MM.1S (cell line): Measurements from ENCODE around the gene CARHSP1.

Experiments
- DNase-seq: peaks from one replicate; pipeline ENCODE4 v3.0.0-alpha.2; 2015
- H2AFZ ChIP-seq: fragments of 300-600 bp; sonication (generic); 2 replicates; pipeline ENCODE4 v1.6.0; 2016; ENCODE audit warnings: antibody characterized with exemption, low read length
- H3F3A ChIP-seq: fragments of 300-600 bp; sonication (generic); 2 replicates; pipeline ENCODE4 v1.6.1; 2016; ENCODE audit warnings: mild to moderate bottlenecking, antibody characterized with exemption, low read length, moderate library complexity, mixed read lengths; ENCODE audit not compliant: insufficient read depth
- H3K27ac ChIP-seq: fragments of 300-600 bp; sonication (generic); 2 replicates; pipeline ENCODE4 v1.5.1; 2016; ENCODE audit warnings: mild to moderate bottlenecking, low read length
- H3K27me3 ChIP-seq: fragments of 300-600 bp; sonication (generic); replicated peaks from 2 replicates; pipeline ENCODE4 v1.6.0; 2016; ENCODE audit warnings: low read length; ENCODE audit not compliant: insufficient read depth
- H3K36me3 ChIP-seq: fragments of 300-600 bp; sonication (generic); replicated peaks from 2 replicates; pipeline ENCODE4 v1.6.1; 2016; ENCODE audit warnings: mild to moderate bottlenecking, low read length, mixed read lengths; ENCODE audit not compliant: insufficient read depth
- H3K4me1 ChIP-seq: fragments of 300-600 bp; sonication (generic); 2 replicates; pipeline ENCODE4 v1.6.1; 2016; ENCODE audit warnings: low read length, mixed read lengths
- H3K4me2 ChIP-seq: fragments of 300-600 bp; sonication (generic); 2 replicates; pipeline ENCODE4 v1.6.0; 2016; ENCODE audit warnings: low read depth, low read length
- H3K4me3 ChIP-seq: fragments of 300-600 bp; sonication (generic); 2 replicates; pipeline ENCODE4 v1.5.1; 2016; ENCODE audit warnings: low read length, mixed read lengths
- H3K79me2 ChIP-seq: fragments of 300-600 bp; sonication (generic); 2 replicates; pipeline ENCODE4 v1.6.1; 2016; ENCODE audit warnings: mixed run types, low read length, mixed read lengths
- H3K9ac ChIP-seq: fragments of 300-600 bp; sonication (generic); 2 replicates; pipeline ENCODE4 v1.6.1; 2016; ENCODE audit warnings: low read length, mixed read lengths
- H3K9me2 ChIP-seq: fragments of 300-600 bp; sonication (generic); replicated peaks from 2 replicates; pipeline ENCODE4 v1.6.1; 2016; ENCODE audit warnings: mild to moderate bottlenecking, low read length, mixed read lengths; ENCODE audit not compliant: insufficient read depth
- H3K9me3 ChIP-seq: fragments of 300-600 bp; sonication (generic); replicated peaks from 2 replicates; pipeline ENCODE4 v1.6.1; 2016; ENCODE audit warnings: mild to moderate bottlenecking, low read length, mixed read lengths; ENCODE audit not compliant: insufficient read depth
- H4K20me1 ChIP-seq: fragments of 300-600 bp; sonication (generic); 2 replicates; pipeline ENCODE4 v1.6.1; 2016; ENCODE audit warnings: mild to moderate bottlenecking, low read length, moderate library complexity, mixed read lengths; ENCODE audit not compliant: insufficient read depth
- EZH2 ChIP-seq: fragments of 300-600 bp; sonication (generic); optimal IDR thresholded peaks from 2 replicates; pipeline ENCODE3; 2017; ENCODE audit warnings: low read depth, mild to moderate bottlenecking, antibody characterized with exemption, low read length, mixed read lengths
- EZH2phosphoT487 ChIP-seq: fragments of 300-600 bp; sonication (generic); IDR thresholded peaks from 2 replicates; pipeline ENCODE4 v1.6.1; 2018; ENCODE audit warnings: antibody characterized with exemption, low read length
- TF ChIP-seq, protein P1 (sequence below): fragments of 300-600 bp; sonication (generic); IDR thresholded peaks from 2 replicates; pipeline ENCODE4 v1.5.1; 2016; ENCODE audit warnings: antibody characterized with exemption, low read length, mixed read lengths

CARHSP1 gene

DNA sequence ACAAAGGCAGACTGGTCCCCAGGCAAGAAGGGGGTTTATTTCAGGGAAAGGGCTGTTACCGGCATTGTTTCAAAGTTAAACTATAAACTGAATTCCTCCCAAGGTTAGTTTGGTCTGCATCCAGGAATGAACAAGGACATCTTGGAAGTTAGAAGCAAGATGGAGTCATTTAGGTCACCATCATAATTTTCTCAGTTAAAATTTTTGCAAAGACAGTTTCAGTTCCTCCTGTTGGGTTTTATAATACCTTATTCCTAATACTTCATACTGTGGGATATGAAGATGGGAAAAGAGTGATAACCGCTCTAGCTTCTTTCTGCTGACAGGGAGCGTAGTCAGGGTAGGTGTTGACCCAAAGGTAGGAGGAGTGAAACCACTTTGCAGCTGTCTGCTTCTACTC, 46.4 kb downstream of the CARHSP1 start:
- TF ChIP-seq, protein P1, sequence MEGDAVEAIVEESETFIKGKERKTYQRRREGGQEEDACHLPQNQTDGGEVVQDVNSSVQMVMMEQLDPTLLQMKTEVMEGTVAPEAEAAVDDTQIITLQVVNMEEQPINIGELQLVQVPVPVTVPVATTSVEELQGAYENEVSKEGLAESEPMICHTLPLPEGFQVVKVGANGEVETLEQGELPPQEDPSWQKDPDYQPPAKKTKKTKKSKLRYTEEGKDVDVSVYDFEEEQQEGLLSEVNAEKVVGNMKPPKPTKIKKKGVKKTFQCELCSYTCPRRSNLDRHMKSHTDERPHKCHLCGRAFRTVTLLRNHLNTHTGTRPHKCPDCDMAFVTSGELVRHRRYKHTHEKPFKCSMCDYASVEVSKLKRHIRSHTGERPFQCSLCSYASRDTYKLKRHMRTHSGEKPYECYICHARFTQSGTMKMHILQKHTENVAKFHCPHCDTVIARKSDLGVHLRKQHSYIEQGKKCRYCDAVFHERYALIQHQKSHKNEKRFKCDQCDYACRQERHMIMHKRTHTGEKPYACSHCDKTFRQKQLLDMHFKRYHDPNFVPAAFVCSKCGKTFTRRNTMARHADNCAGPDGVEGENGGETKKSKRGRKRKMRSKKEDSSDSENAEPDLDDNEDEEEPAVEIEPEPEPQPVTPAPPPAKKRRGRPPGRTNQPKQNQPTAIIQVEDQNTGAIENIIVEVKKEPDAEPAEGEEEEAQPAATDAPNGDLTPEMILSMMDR = no peak
- TF ChIP-seq EZH2phosphoT487 (no peak), EZH2 (no peak)
- Histone ChIP-seq H3K4me3 (no peak overlapping the region), H2AFZ (no peak overlapping the region), H3K4me2 (no peak overlapping the region), H3F3A (no peaks in the 10 kb centered on the region), H3K27me3 (no peaks in the 10 kb centered on the region), H3K9ac (no peak overlapping the region), H3K36me3 (no peaks in the 10 kb centered on the region; the same call in none of the 2 replicates), H3K9me3 (no peaks in the 10 kb centered on the region), H4K20me1 (peaks cover 5% of the 10 kb centered on the region; the same call in 1 of the 2 replicates), H3K79me2 (peaks cover 29% of the 10 kb centered on the region), H3K27ac (no peak overlapping the region), H3K4me1 (no peaks in the 10 kb centered on the region), H3K9me2 (no peaks in the 10 kb centered on the region)
- no peak for DNase-seq

DNA sequence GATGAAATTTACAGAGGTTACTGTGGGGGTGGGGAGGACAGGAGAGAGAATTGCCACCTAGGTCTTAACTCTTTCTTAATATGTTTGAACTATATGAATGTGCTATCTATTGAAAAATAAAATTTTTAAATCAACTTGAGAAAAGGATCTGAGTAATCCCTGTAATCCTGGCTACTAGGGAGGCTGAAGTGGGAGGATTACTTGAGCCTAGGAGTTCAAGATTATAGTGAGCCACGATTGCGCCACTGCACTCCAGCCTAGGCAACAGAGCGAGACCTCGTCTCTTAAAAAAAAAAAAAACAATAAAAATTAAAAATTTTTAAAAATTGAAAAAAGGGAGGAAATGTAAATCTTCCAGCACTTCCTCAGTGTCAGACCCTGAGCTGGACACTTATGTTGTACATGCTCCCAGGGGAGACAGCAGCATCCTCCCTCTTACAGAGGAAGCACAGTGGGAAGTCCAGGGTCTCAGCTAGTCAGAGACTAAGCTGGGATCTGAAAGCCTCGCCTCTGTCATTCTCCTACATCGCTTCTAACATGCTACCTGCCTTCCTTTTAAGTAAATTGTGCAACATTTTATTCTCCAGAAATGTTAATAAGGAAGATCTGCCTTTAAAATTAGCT, 49.3 kb downstream of the CARHSP1 start:
- peaks cover 5% of the 10 kb centered on the region; the same call in 1 of the 2 replicates for H4K20me1 ChIP-seq
- no peak overlapping the region for H3K9ac ChIP-seq
- H3K4me1 ChIP-seq = no peaks in the 10 kb centered on the region
- H2AFZ ChIP-seq = no peak overlapping the region
- DNase-seq = no peak
- H3K9me3 ChIP-seq = no peaks in the 10 kb centered on the region
- no peaks in the 10 kb centered on the region for H3F3A ChIP-seq
- no peak for TF ChIP-seq EZH2
- TF ChIP-seq EZH2phosphoT487 = no peak
- TF ChIP-seq, protein P1 = no peak
- H3K27me3 ChIP-seq = no peaks in the 10 kb centered on the region
- H3K9me2 ChIP-seq = no peaks in the 10 kb centered on the region
- H3K27ac ChIP-seq = no peak overlapping the region
- H3K4me3 ChIP-seq = no peak overlapping the region
- no peak overlapping the region for H3K4me2 ChIP-seq
- H3K36me3 ChIP-seq = peaks cover 9% of the 10 kb centered on the region
- H3K79me2 ChIP-seq = peaks cover 40% of the 10 kb centered on the region

DNA sequence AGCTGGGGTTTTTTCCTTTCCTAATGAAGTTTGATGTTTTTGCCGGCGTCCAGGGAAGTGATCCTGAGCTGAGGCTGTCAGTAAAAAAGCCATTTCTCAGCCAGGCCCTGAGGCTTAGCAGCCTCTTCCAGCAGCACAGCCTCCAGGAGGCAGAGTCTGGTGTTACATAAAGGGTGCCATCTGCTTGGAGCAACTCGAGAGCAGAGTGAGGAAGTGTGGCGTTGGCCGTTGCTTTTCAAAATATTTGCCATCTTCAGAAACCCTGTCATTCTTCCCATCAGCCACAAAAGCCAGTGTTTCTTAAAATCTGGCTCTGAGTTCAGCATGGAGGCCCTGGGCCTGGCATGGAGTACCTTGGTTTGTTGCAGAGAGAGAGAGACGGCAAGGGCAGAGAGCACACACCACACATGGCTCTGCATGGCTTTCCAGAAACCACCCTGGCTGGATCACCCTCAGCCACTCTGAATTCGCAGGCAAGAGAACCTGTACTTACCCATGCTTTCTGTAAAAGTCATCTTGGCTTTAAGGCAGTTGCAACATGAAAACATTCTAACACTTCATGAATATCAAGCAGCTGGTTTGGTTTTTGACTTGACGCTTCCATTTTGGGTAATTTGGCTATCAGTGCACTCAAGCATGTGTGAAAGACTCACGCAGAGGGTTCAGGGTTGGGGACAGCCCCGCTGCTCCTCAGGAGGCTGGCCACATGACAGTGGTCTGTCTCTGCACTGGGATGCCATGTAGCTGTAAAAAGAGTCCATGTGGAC, 50.1 kb downstream of the CARHSP1 start:
- no peaks in the 10 kb centered on the region for H3K9me3 ChIP-seq
- peaks cover 40% of the 10 kb centered on the region for H3K79me2 ChIP-seq
- no peak overlapping the region for H3K27ac ChIP-seq
- H3K4me2 ChIP-seq = no peak overlapping the region
- H3K9me2 ChIP-seq = no peaks in the 10 kb centered on the region
- no peak for TF ChIP-seq EZH2
- no peak overlapping the region for H2AFZ ChIP-seq
- no peaks in the 10 kb centered on the region for H3F3A ChIP-seq
- no peak overlapping the region for H3K9ac ChIP-seq
- peaks cover 14% of the 10 kb centered on the region for H3K36me3 ChIP-seq
- no peaks in the 10 kb centered on the region for H3K4me1 ChIP-seq
- DNase-seq = no peak
- H3K4me3 ChIP-seq = no peak overlapping the region
- H4K20me1 ChIP-seq = peaks cover 5% of the 10 kb centered on the region; the same call in 1 of the 2 replicates
- no peaks in the 10 kb centered on the region for H3K27me3 ChIP-seq
